Keratinocyte (primary cell): Measurements from ENCODE around the gene GAGE10. TPM values are rescaled to one million over a fixed set of nuclear protein-coding genes. Genes with fewer than 3 reads are reported as not detected.

Experiments used
- DNase-seq: peaks from one replicate; pipeline ENCODE4 v3.0.0-alpha.2; 2011; ENCODE audit warnings: low read depth, missing footprints, low spot score
- FAIRE-seq: peaks from 2 replicates; lab custom pipeline; 2011; peaks lifted over from hg19 to GRCh38; lab: Jason Lieb, UNC
- H2AFZ ChIP-seq: 2 replicates; pipeline ENCODE4 v1.6.0; 2012; ENCODE audit warnings: low read length, control low read depth, inconsistent platforms; ENCODE audit not compliant: control insufficient read depth
- H3K27ac ChIP-seq: 2 replicates; pipeline ENCODE4 v1.5.1; 2011; ENCODE audit warnings: low read length; ENCODE audit not compliant: control insufficient read depth, insufficient read depth
- H3K27me3 ChIP-seq: 3 replicates; pipeline ENCODE4 v1.6.0; 2011; ENCODE audit warnings: low read length; ENCODE audit not compliant: control insufficient read depth, insufficient read depth; ENCODE audit errors: extremely low read depth
- H3K36me3 ChIP-seq, 2 experiments: 2 replicates in 1 of 2; 3 replicates in 1 of 2; pipeline ENCODE4 v1.5.1; 2011; ENCODE audit warnings: low read length in 2 of 2, mild to moderate bottlenecking in 1 of 2; ENCODE audit not compliant: control insufficient read depth in 2 of 2, insufficient read depth in 2 of 2; ENCODE audit errors: extremely low read depth in 1 of 2
- H3K4me1 ChIP-seq: 3 replicates; pipeline ENCODE4 v1.5.1; 2011; ENCODE audit warnings: low read length; ENCODE audit not compliant: control insufficient read depth, insufficient read depth; ENCODE audit errors: extremely low read depth
- H3K4me2 ChIP-seq: 3 replicates; pipeline ENCODE4 v1.6.0; 2011; ENCODE audit warnings: low read depth, low read length; ENCODE audit not compliant: control insufficient read depth, insufficient read depth; ENCODE audit errors: extremely low read depth
- H3K4me3 ChIP-seq, 3 experiments: fragments of 200-600 bp in 1 of 3; sonication (generic) in 1 of 3; 2 replicates in 2 of 3; 3 replicates in 1 of 3; pipeline ENCODE4 v1.5.1; 2011 to 2016; ENCODE audit warnings: low read length in 3 of 3, mild to moderate bottlenecking in 3 of 3, control low read depth in 2 of 3, inconsistent platforms in 1 of 3, low read depth in 1 of 3, mixed read lengths in 1 of 3, mixed run types in 1 of 3, moderate library complexity in 1 of 3; ENCODE audit not compliant: control insufficient read depth in 2 of 3, insufficient read depth in 2 of 3; ENCODE audit errors: extremely low read depth in 1 of 3
- H3K79me2 ChIP-seq: 2 replicates; pipeline ENCODE4 v1.6.0; 2012; ENCODE audit warnings: low read length; ENCODE audit not compliant: control insufficient read depth, insufficient read depth
- H3K9ac ChIP-seq: 3 replicates; pipeline ENCODE4 v1.6.0; 2011; ENCODE audit warnings: low read length; ENCODE audit not compliant: control insufficient read depth, insufficient read depth; ENCODE audit errors: extremely low read depth
- H3K9me1 ChIP-seq: 3 replicates; pipeline ENCODE4 v1.6.0; 2011; ENCODE audit warnings: low read length; ENCODE audit not compliant: control insufficient read depth, insufficient read depth; ENCODE audit errors: extremely low read depth
- H3K9me3 ChIP-seq: 2 replicates; pipeline ENCODE4 v1.5.1; 2012; ENCODE audit warnings: low read depth, low read length; ENCODE audit not compliant: control insufficient read depth
- H4K20me1 ChIP-seq: 3 replicates; pipeline ENCODE4 v1.6.0; 2011; ENCODE audit warnings: low read length; ENCODE audit not compliant: control insufficient read depth, insufficient read depth; ENCODE audit errors: extremely low read depth
- CTCF ChIP-seq, 3 experiments: IDR thresholded peaks in 1 of 3; conservative IDR thresholded peaks in 1 of 3; optimal IDR thresholded peaks in 1 of 3; 2 replicates in 2 of 3; 3 replicates in 1 of 3; pipeline versions ENCODE3 to v1.5.1; 2011; ENCODE audit warnings: low read length in 3 of 3, mild to moderate bottlenecking in 3 of 3, moderate library complexity in 2 of 3, control low read depth in 1 of 3, inconsistent platforms in 1 of 3; ENCODE audit not compliant: insufficient read depth in 2 of 3; ENCODE audit errors: extremely low read depth in 1 of 3
- EZH2 ChIP-seq: IDR thresholded peaks from one replicate; pipeline ENCODE4 v1.6.1; 2012; ENCODE audit warnings: inconsistent platforms, mild to moderate bottlenecking, low read length, moderate library complexity
- dilution Hi-C: fragments of 300-500 bp; cut with MboI; formaldehyde crosslinking; loops from one replicate; pipeline ENCODE4 v1.7.0; 2020; ENCODE audit warnings: low sequenced_read_pairs; ENCODE audit not compliant: extremely low pct_ligation_motif_present
- polyA plus RNA-seq, 5 experiments: library from polyadenylated mRNA; depleted of rRNA in 3 of 5; stranded (reverse) in 3 of 5; stranded (forward) in 1 of 5; unstranded in 1 of 5; fragments of >200 nt; gene quantifications; 1 replicate in 1 of 5; 2 replicates in 3 of 5; 3 replicates in 1 of 5; pipeline versions ENCODE4 v1.2.1 to v1.2.3, GENCODE V29; 2011 to 2012; ENCODE audit warnings: missing spikeins in 2 of 5, low read depth in 1 of 5, low replicate concordance in 1 of 5

GAGE10 gene
- polyA plus RNA-seq, 1 donor (not counting 4 experiments of a cell fraction or from before 2014, with no cell fraction given): not detected

- H3K79me2 ChIP-seq: peaks cover 2% of the 10 kb centered on the region
- H3K9me1 ChIP-seq: no peaks in the 10 kb centered on the region
- H3K4me1 ChIP-seq: peaks cover 14% of the 10 kb centered on the region
- no peaks in the 10 kb centered on the region for H3K36me3 ChIP-seq
- H3K4me3 ChIP-seq: no peak overlapping the region
- no peak for TF ChIP-seq EZH2
- no peak for TF ChIP-seq CTCF (optimal IDR thresholded peaks at IDR 0.05 in 1 of 3, IDR thresholded peaks at IDR 0.05 in 1 of 3, conservative IDR thresholded peaks at IDR 0.05 in 1 of 3; ENCODE audit: extremely low read depth in 1 of 3, insufficient read depth in 2 of 3, low read length in 3 of 3)
- dilution Hi-C loops: no loop called here
- H3K9ac ChIP-seq: no peak overlapping the region
- H2AFZ ChIP-seq: no peak overlapping the region
- no peak overlapping the region for H3K4me2 ChIP-seq
- no peaks in the 10 kb centered on the region for H4K20me1 ChIP-seq
- no peak overlapping the region for H3K27ac ChIP-seq
- H3K27me3 ChIP-seq: no peaks in the 10 kb centered on the region
- FAIRE-seq: no peak
- H3K9me3 ChIP-seq: no peaks in the 10 kb centered on the region
- DNase-seq: no peak
These were observed 31.0 kb upstream of the GAGE10 start for GRCh38 chrX:49272421-49272820.

GRCh38 chrX:49273181-49273727 lies 30.2 kb upstream of the GAGE10 start:
- dilution Hi-C loops: no loop called here

More at GRCh38 chrX:49273181-49273727, 30.2 kb upstream of the GAGE10 start:
- no peak overlapping the region for H3K9ac ChIP-seq
- FAIRE-seq (no peak), DNase-seq (no peak)
- no peaks in the 10 kb centered on the region for H3K9me1 ChIP-seq
- H3K27me3 ChIP-seq: no peaks in the 10 kb centered on the region
- no peak overlapping the region for H2AFZ ChIP-seq
- peaks cover 14% of the 10 kb centered on the region for H3K4me1 ChIP-seq
- H3K4me3 ChIP-seq: no peak overlapping the region
- no peak overlapping the region for H3K27ac ChIP-seq
- TF ChIP-seq EZH2 (no peak), CTCF (optimal IDR thresholded peaks at IDR 0.05 in 1 of 3, IDR thresholded peaks at IDR 0.05 in 1 of 3, conservative IDR thresholded peaks at IDR 0.05 in 1 of 3; ENCODE audit: extremely low read depth in 1 of 3, insufficient read depth in 2 of 3, low read length in 3 of 3) (no peak)
- H4K20me1 ChIP-seq: no peaks in the 10 kb centered on the region
- peaks cover 2% of the 10 kb centered on the region for H3K79me2 ChIP-seq
- no peaks in the 10 kb centered on the region for H3K9me3 ChIP-seq
- H3K36me3 ChIP-seq: no peaks in the 10 kb centered on the region
- H3K4me2 ChIP-seq: no peak overlapping the region
